Lung (tissue), 12 donors: ENCODE measurements around the gene FAM240B. TPM values are rescaled to one million over a fixed set of nuclear protein-coding genes. Genes with fewer than 3 reads are reported as not detected.

ENCODE experiments used
- ATAC-seq: fragments of 200-7000 bp; cut with Tn5 transposase; one replicate; pipeline ENCODE4 v1.9.1; 2020; ENCODE audit warnings: moderate number of reproducible peaks; ENCODE audit not compliant: insufficient read depth, low FRiP score
- DNase-seq, 3 donors: peaks; one replicate each; pipeline ENCODE4 v3.0.0-alpha.2; 2013 to 2017
- H3K27ac ChIP-seq, 2 donors: one replicate each; pipeline ENCODE4 v1.5.1; 2013; ENCODE audit warnings: mild to moderate bottlenecking in 2 of 2, moderate library complexity in 2 of 2, control low read depth in 1 of 2, inconsistent platforms in 1 of 2, low read depth in 1 of 2, low read length in 1 of 2
- H3K27me3 ChIP-seq, 3 donors: one replicate each; pipeline ENCODE4 v1.5.1; 2013; ENCODE audit warnings: low read length in 2 of 3; ENCODE audit not compliant: control insufficient read depth in 3 of 3, insufficient read depth in 3 of 3
- H3K36me3 ChIP-seq, 4 donors: one replicate each; pipeline ENCODE4 v1.5.1; 2013; ENCODE audit warnings: low read length in 4 of 4, mild to moderate bottlenecking in 1 of 4, moderate library complexity in 1 of 4; ENCODE audit not compliant: control insufficient read depth in 4 of 4, insufficient read depth in 4 of 4
- H3K4me1 ChIP-seq, 5 donors: one replicate each; pipeline ENCODE4 v1.5.1; 2013; ENCODE audit warnings: low read length in 5 of 5, mild to moderate bottlenecking in 2 of 5, moderate library complexity in 1 of 5; ENCODE audit not compliant: control insufficient read depth in 5 of 5, insufficient read depth in 5 of 5
- H3K4me3 ChIP-seq: one replicate; pipeline ENCODE4 v1.5.1; 2013; ENCODE audit warnings: mild to moderate bottlenecking, control low read depth, moderate library complexity
- H3K9ac ChIP-seq, 2 donors: one replicate each; pipeline ENCODE4 v1.5.1; 2013; ENCODE audit warnings: low read length in 2 of 2, control low read depth in 1 of 2; ENCODE audit not compliant: insufficient read depth in 1 of 2
- H3K9me3 ChIP-seq, 4 donors: one replicate each; pipeline ENCODE4 v1.5.1; 2013; ENCODE audit warnings: low read length in 3 of 4, mild to moderate bottlenecking in 1 of 4, moderate library complexity in 1 of 4; ENCODE audit not compliant: control insufficient read depth in 4 of 4, insufficient read depth in 3 of 4
- CTCF ChIP-seq: IDR thresholded peaks from 2 replicates; pipeline ENCODE4 v1.5.1; 2012; ENCODE audit warnings: mild to moderate bottlenecking; ENCODE audit errors: control extremely low read depth, extremely low read depth
- WGBS, 2 donors: extraction: QIAGEN DNeasy Blood & Tissue Kit; methylation state at CpG; one replicate each; pipeline ENCODE4 v1.1.7; 2013; 5-methylcytosine and 5-hydroxymethylcytosine counted together
- polyA plus RNA-seq, 2 donors: library from polyadenylated mRNA; stranded (reverse); fragments of 200-250 nt; gene quantifications; one replicate each; pipeline ENCODE4 v1.2.1, GENCODE V29; 2013
- total RNA-seq, 2 donors: library from RNA; depleted of rRNA in 1 of 2; stranded (reverse); fragments of >200 nt in 1 of 2; gene quantifications; one replicate each; pipeline ENCODE4 v1.2.1, GENCODE V29; 2014 to 2021
- donor health status: control.
- donor health status: control.
- donor health status: Bipolar disorder and iron deficiency.
- donor health status: healthy.
- donor health status: DM: yes; HTN: yes; CAD: no.

The FAM240B gene
- total and polyA plus RNA-seq, 4 donors, result not detected

DNA sequence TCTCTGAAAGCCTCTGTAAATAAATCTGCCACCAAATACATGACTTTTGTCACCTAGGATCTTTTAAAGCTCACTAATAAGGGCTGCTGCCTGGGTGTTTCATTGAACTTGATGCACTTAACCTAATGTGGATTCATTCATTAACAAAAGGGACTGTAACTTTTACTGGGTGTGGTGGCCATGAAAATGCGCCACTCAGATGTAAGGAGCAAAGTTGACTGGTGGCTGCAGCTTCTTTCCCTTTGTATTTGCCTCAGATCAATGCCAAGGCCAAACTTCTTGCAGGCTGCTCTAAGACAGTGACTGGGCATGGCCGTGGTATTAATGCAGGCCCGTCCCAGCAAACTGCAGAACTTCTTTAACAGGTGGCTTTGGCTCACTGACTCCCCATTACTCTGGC, 22.9 kb downstream of the FAM240B start:
- Histone ChIP-seq H3K27me3 (no peaks in the 10 kb centered on the region), H3K4me1 (no peaks in the 10 kb centered on the region), H3K27ac (no peak overlapping the region), H3K36me3 (no peaks in the 10 kb centered on the region), H3K9ac (no peak overlapping the region), H3K4me3 (no peak overlapping the region), H3K9me3 (no peaks in the 10 kb centered on the region)
- DNase-seq (no peak), ATAC-seq (no peak)
- WGBS, 2 donors, result 89% methylated on average over 3 of the region's 3 CpGs
- TF ChIP-seq CTCF, result no peak

GRCh38 chr9:38694676-38695075, 25.3 kb downstream of the FAM240B start:
- no peak overlapping the region for H3K27ac ChIP-seq
- H3K4me3 ChIP-seq, result no peak overlapping the region
- no peaks in the 10 kb centered on the region for H3K27me3 ChIP-seq
- DNase-seq (no peak), ATAC-seq (no peak)
- no peaks in the 10 kb centered on the region for H3K4me1 ChIP-seq
- H3K9ac ChIP-seq, result no peak overlapping the region
- no peak for TF ChIP-seq CTCF
- H3K9me3 ChIP-seq, result no peaks in the 10 kb centered on the region
- 70 to 78% methylated on average over 10 of the region's 10 CpGs for WGBS, 2 donors
- no peaks in the 10 kb centered on the region for H3K36me3 ChIP-seq

DNA sequence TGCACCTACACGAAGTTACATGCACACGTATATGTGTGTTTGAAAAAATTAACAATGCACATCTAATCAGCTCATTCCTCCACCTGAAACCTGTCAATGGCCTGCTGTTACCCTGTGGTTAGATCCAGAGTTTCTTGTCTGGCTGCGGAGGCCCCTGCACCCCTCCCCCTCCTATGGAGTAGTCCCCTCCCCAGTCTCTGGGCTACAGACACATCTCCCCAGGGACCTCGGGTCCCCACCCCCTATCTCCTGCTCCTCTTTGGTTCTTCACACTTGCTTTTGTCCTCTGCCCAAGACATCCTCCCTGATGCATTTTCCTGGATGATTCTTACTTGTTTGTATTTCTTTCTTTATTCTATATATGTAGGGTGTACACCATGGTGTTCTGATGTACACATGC, 27.2 kb downstream of the FAM240B start:
- DNase-seq (no peak), ATAC-seq (no peak)
- TF ChIP-seq CTCF, result no peak
- WGBS, 2 donors, result 85 to 86% methylated on average over 4 of the region's 4 CpGs
- no peaks in the 10 kb centered on the region for H3K36me3 ChIP-seq
- no peak overlapping the region for H3K27ac ChIP-seq
- no peaks in the 10 kb centered on the region for H3K9me3 ChIP-seq
- H3K4me3 ChIP-seq, result no peak overlapping the region
- H3K9ac ChIP-seq, result no peak overlapping the region
- H3K27me3 ChIP-seq, result no peaks in the 10 kb centered on the region
- no peaks in the 10 kb centered on the region for H3K4me1 ChIP-seq

GRCh38 chr9:38690574-38690973, 29.4 kb downstream of the FAM240B start:
- Histone ChIP-seq H3K27ac (no peak overlapping the region), H3K9ac (no peak overlapping the region), H3K9me3 (no peaks in the 10 kb centered on the region), H3K27me3 (no peaks in the 10 kb centered on the region), H3K4me1 (peaks cover 0 to 7% (median 0%) of the 10 kb centered on the region in 5 donors), H3K36me3 (no peaks in the 10 kb centered on the region), H3K4me3 (no peak overlapping the region)
- no peak for ATAC-seq
- TF ChIP-seq CTCF, result no peak
- no peak for DNase-seq
- 50 to 62% methylated on average over 3 of the region's 3 CpGs for WGBS, 2 donors
